SU-DHL-6 (cell line): ENCODE data around the gene TFEB.

Experiments
- H2AFZ ChIP-seq: fragments of 200-600 bp; sonication (generic); 2 replicates; pipeline ENCODE4 v1.6.1; 2014; ENCODE audit warnings: low read depth, mild to moderate bottlenecking, moderate library complexity, mixed read lengths, antibody characterized with exemption, low read length; ENCODE audit not compliant: severe bottlenecking
- H3F3A ChIP-seq: fragments of 200-600 bp; shearing (Covaris generic); 2 replicates; pipeline ENCODE4 v1.6.0; 2016; ENCODE audit warnings: antibody characterized with exemption, mild to moderate bottlenecking; ENCODE audit not compliant: insufficient read depth
- H3K27ac ChIP-seq: fragments of 200-600 bp; sonication (generic); 2 replicates; pipeline ENCODE4 v1.5.1; 2016; ENCODE audit warnings: low read depth, mild to moderate bottlenecking, low read length, moderate library complexity, mixed read lengths
- H3K27me3 ChIP-seq: fragments of 200-600 bp; sonication (generic), shearing (Covaris generic); 2 replicates; pipeline ENCODE4 v1.6.0; 2014; ENCODE audit warnings: mild to moderate bottlenecking, low read length
- H3K36me3 ChIP-seq: fragments of 200-600 bp; sonication (generic); 2 replicates; pipeline ENCODE4 v1.6.1; 2014; ENCODE audit warnings: mild to moderate bottlenecking, low read length, mixed read lengths
- H3K4me2 ChIP-seq: fragments of 300-600, 200-600 bp; shearing (Covaris generic), sonication (generic); 2 replicates; pipeline ENCODE4 v1.6.0; 2014; ENCODE audit warnings: low read length, low read depth, mild to moderate bottlenecking; ENCODE audit not compliant: poor library complexity, severe bottlenecking
- H3K4me3 ChIP-seq: fragments of 200-600 bp; sonication (generic); 2 replicates; pipeline ENCODE4 v1.5.1; 2014; ENCODE audit warnings: antibody characterized with exemption, low read length, mild to moderate bottlenecking, mixed read lengths; ENCODE audit not compliant: insufficient read depth, poor library complexity, severe bottlenecking
- H3K79me2 ChIP-seq: fragments of 200-600 bp; sonication (generic); 2 replicates; pipeline ENCODE4 v1.6.1; 2014; ENCODE audit warnings: mild to moderate bottlenecking, low read length, moderate library complexity; ENCODE audit not compliant: insufficient read depth
- H3K9ac ChIP-seq: fragments of 200-600 bp; sonication (generic); 2 replicates; pipeline ENCODE4 v1.7.0; 2014; ENCODE audit warnings: mild to moderate bottlenecking, low read length
- H3K9me2 ChIP-seq: fragments of 200-600 bp; sonication (generic); replicated peaks from 2 replicates; pipeline ENCODE4 v1.6.1; 2014; ENCODE audit warnings: low read length; ENCODE audit not compliant: insufficient read depth
- H3K9me3 ChIP-seq: fragments of 200-600 bp; sonication (generic); 2 replicates; pipeline ENCODE4 v1.6.1; 2014; ENCODE audit warnings: low read length, mixed read lengths; ENCODE audit not compliant: insufficient read depth
- H4K20me1 ChIP-seq: fragments of 200-600 bp; sonication (generic); 2 replicates; pipeline ENCODE4 v1.6.1; 2014; ENCODE audit warnings: low read depth, mild to moderate bottlenecking, antibody characterized with exemption, low read length, moderate library complexity, mixed read lengths
- EZH2phosphoT487 ChIP-seq: fragments of 200-600 bp; sonication (generic), shearing (Covaris generic); conservative IDR thresholded peaks from 2 replicates; pipeline ENCODE4 v1.6.1; 2018; ENCODE audit warnings: mild to moderate bottlenecking, antibody characterized with exemption, low read length, moderate library complexity, mixed read lengths
- TF ChIP-seq, protein P1 (sequence below): fragments of 200-600 bp; sonication (generic); IDR thresholded peaks from one replicate; pipeline ENCODE4 v1.5.1; 2017; ENCODE audit warnings: antibody characterized with exemption, mild to moderate bottlenecking, low read length, moderate library complexity; ENCODE audit not compliant: insufficient read depth, poor library complexity, severe bottlenecking

TFEB gene

DNA sequence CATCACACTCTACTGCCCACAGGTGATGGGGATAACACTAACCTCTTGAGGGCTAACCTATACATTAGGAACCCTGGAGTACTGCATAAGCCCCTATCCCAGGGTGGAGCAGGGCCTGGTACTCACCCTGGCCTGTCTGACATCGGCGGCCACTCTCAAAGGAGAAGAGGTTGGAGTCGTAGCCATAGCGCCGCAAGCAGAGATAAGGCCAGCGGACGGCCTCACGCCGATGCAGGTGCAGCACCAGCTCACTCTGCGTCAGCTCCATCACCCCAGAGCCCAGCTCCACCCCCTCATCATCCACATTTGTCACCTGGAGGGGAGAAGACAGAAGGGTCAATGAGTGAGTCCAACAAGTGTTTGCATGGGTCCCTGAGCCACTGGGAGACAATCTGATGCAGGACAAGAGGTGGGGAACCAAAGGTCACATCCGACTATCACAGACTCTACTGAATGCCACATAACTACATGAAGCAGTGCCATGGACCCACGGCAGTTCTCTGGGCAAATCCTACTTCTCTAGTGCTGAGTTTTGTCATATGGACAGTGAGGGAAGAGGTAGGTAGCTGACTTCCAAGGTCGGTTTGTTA is 40.0 kb upstream of the TFEB start:
- Histone ChIP-seq H3F3A (peaks cover 9% of the 10 kb centered on the region), H3K79me2 (no peaks in the 10 kb centered on the region), H3K27me3 (no peaks in the 10 kb centered on the region), H3K36me3 (no peaks in the 10 kb centered on the region), H3K9me2 (no peaks in the 10 kb centered on the region), H3K9ac (no peak overlapping the region), H3K27ac (no peak overlapping the region), H3K4me2 (no peak overlapping the region), H3K4me3 (no peak overlapping the region), H3K9me3 (no peaks in the 10 kb centered on the region), H4K20me1 (no peaks in the 10 kb centered on the region), H2AFZ (no peak overlapping the region)
- TF ChIP-seq, protein P1, sequence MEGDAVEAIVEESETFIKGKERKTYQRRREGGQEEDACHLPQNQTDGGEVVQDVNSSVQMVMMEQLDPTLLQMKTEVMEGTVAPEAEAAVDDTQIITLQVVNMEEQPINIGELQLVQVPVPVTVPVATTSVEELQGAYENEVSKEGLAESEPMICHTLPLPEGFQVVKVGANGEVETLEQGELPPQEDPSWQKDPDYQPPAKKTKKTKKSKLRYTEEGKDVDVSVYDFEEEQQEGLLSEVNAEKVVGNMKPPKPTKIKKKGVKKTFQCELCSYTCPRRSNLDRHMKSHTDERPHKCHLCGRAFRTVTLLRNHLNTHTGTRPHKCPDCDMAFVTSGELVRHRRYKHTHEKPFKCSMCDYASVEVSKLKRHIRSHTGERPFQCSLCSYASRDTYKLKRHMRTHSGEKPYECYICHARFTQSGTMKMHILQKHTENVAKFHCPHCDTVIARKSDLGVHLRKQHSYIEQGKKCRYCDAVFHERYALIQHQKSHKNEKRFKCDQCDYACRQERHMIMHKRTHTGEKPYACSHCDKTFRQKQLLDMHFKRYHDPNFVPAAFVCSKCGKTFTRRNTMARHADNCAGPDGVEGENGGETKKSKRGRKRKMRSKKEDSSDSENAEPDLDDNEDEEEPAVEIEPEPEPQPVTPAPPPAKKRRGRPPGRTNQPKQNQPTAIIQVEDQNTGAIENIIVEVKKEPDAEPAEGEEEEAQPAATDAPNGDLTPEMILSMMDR: no peak
- TF ChIP-seq EZH2phosphoT487: no peak

DNA sequence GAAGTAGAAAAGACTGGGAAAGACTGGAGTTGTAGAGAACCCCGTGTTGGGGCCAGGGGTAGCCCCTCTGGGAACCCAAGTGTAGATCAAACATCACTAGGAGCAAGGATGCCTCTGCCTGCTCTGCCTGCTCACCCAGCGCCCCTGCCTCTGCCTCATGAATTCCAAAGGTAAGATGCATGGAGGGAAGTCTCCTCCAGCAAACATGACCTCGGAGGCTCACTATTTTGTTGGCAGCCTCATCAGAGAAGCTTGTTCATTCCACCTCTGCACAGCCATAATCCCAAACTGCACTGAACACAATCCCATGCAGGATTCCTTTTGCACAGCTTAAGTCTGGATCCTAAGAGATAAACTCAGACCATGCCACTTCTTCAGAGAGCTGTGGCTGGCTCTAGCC is 39.4 kb upstream of the TFEB start:
- H3K79me2 ChIP-seq: no peaks in the 10 kb centered on the region
- no peak overlapping the region for H2AFZ ChIP-seq
- peaks cover 9% of the 10 kb centered on the region for H3F3A ChIP-seq
- no peaks in the 10 kb centered on the region for H3K9me3 ChIP-seq
- no peak overlapping the region for H3K9ac ChIP-seq
- no peaks in the 10 kb centered on the region for H3K9me2 ChIP-seq
- no peak overlapping the region for H3K27ac ChIP-seq
- H3K36me3 ChIP-seq: no peaks in the 10 kb centered on the region
- no peak overlapping the region for H3K4me3 ChIP-seq
- no peaks in the 10 kb centered on the region for H3K27me3 ChIP-seq
- no peak overlapping the region for H3K4me2 ChIP-seq
- TF ChIP-seq, protein P1: no peak
- no peak for TF ChIP-seq EZH2phosphoT487
- no peaks in the 10 kb centered on the region for H4K20me1 ChIP-seq

DNA sequence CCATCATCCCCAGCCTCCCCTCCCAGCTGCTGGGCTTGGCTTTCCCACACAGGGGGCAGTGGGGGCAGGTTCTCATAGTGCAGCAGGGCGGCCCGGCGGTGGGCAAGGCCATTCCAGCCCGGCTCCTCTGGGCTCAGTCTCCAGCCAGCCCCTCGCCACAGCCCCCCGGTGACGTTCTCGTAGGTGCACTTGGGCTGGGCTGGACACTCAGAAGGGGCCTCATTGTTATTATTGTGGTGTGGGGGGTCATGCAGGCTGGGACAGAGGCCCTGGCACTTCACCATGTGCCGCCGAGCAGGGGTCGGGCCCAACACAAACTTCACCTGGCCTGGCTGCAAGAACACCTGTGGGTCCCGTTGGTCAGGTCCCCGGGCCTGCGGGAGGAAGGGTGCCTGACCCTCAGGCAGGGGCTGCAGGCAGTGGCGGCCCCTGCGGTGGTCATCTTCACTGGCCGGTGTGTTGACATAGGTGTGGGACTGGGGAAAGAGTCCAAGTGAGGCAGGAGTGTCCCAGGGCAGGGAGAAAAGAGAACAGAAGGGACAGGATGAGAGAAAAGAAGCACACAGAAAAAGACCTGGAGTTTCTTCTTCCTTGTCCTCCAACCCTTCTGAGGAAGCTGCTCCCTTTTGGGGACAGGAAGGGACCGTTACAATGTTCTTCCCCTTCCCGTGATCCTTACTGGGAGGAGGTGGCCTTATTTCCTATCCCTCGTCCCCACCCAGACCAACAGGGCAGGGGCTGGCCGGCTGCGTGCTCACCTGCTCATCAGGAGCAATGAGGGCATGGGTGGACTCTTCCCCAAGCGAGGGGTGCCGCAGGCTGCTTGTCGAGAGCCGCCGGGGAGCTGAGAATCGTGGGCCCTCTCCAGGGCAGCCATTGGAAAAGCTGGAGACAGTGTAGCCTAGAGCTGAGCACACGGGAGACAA is 35.9 kb upstream of the TFEB start:
- Histone ChIP-seq H4K20me1 (no peaks in the 10 kb centered on the region), H3K4me3 (no peak overlapping the region), H3K9me3 (no peaks in the 10 kb centered on the region), H3K36me3 (no peaks in the 10 kb centered on the region), H3K79me2 (no peaks in the 10 kb centered on the region), H2AFZ (no peak overlapping the region), H3K4me2 (no peak overlapping the region), H3F3A (no peaks in the 10 kb centered on the region), H3K9me2 (no peaks in the 10 kb centered on the region), H3K9ac (no peak overlapping the region), H3K27me3 (no peaks in the 10 kb centered on the region), H3K27ac (no peak overlapping the region)
- no peak for TF ChIP-seq EZH2phosphoT487
- TF ChIP-seq, protein P1: no peak
